ENCODE data around the gene ZNF536.

DNA sequence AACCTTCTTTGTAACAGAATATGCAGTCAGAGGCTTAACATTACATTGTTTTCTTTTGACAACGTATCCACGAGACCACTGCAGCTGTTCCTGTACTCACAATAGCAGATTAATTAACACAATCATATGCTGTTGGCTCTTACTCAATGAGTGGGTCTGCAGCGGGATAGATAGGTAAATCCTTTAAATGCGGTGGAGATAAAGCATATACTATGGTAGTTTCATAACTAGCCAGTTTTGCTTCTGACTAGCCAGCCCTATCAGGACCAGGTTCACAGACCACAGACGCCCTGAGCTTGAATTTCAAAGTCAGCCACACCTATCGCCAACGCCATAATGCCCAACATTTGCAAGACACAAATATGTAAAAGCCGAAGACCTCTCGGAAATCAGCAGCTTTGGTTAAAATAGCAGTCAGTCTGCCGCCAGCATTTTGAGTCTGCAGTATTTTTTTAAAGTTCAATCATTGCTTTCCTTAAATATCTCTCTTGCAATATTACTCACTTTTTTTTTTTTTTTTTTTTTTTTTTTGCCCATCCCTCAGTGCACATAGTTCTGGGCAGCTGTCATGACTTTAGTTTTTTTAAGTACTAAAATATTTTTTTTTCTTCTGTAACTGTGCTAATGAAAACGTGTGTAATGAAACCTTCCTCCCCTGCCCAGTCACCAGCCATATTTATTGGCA is 120.5 kb downstream of the ZNF536 start:
- TF ChIP-seq, protein P1, sequence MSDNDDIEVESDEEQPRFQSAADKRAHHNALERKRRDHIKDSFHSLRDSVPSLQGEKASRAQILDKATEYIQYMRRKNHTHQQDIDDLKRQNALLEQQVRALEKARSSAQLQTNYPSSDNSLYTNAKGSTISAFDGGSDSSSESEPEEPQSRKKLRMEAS (IDR thresholded peaks at IDR 0.05; ENCODE audit: insufficient read depth, insufficient read length) = no peak
- TF ChIP-seq, protein P2, sequence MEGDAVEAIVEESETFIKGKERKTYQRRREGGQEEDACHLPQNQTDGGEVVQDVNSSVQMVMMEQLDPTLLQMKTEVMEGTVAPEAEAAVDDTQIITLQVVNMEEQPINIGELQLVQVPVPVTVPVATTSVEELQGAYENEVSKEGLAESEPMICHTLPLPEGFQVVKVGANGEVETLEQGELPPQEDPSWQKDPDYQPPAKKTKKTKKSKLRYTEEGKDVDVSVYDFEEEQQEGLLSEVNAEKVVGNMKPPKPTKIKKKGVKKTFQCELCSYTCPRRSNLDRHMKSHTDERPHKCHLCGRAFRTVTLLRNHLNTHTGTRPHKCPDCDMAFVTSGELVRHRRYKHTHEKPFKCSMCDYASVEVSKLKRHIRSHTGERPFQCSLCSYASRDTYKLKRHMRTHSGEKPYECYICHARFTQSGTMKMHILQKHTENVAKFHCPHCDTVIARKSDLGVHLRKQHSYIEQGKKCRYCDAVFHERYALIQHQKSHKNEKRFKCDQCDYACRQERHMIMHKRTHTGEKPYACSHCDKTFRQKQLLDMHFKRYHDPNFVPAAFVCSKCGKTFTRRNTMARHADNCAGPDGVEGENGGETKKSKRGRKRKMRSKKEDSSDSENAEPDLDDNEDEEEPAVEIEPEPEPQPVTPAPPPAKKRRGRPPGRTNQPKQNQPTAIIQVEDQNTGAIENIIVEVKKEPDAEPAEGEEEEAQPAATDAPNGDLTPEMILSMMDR (IDR thresholded peaks at IDR 0.05; ENCODE audit: extremely low read depth in 1 of 2, insufficient read depth in 1 of 2, low read depth in 1 of 2, low read length in 2 of 2) = no peak
- no peak for TF ChIP-seq GATA2 (IDR thresholded peaks at IDR 0.05; ENCODE audit: insufficient read depth, insufficient read length, low read depth, low read length)
- no peak for TF ChIP-seq JUN (IDR thresholded peaks at IDR 0.05; ENCODE audit: borderline replicate concordance, insufficient read depth, insufficient read length, low read depth)
- TF ChIP-seq POLR2A (IDR thresholded peaks at IDR 0.05; ENCODE audit: low read depth, low read length) = no peak
- no peak for TF ChIP-seq POLR2AphosphoS5 (IDR thresholded peaks at IDR 0.05; ENCODE audit: insufficient read depth, low read depth, low read length)
- no peak for TF ChIP-seq EZH2 (IDR thresholded peaks at IDR 0.05; ENCODE audit: borderline replicate concordance, low read depth, low read length, severe bottlenecking)
- no peak for TF ChIP-seq MYC (IDR thresholded peaks at IDR 0.05; ENCODE audit: low read depth, low read length)
- TF ChIP-seq FOS (IDR thresholded peaks at IDR 0.05; ENCODE audit: borderline replicate concordance, insufficient read depth, low read length) = no peak
